ENCODE results near the gene SYPL2. TPM values are rescaled to one million over a fixed set of nuclear protein-coding genes. Genes with fewer than 3 reads are reported as not detected.
"Not testable (repeated sequence)": the region's sequence is repeated elsewhere in the genome, so short reads cannot be mapped to it uniquely, and the experiment has no call there.

The SYPL2 gene
- polyA plus RNA-seq, 5 donors: 0.13 to 9.0 (median 0.26) TPM

DNA sequence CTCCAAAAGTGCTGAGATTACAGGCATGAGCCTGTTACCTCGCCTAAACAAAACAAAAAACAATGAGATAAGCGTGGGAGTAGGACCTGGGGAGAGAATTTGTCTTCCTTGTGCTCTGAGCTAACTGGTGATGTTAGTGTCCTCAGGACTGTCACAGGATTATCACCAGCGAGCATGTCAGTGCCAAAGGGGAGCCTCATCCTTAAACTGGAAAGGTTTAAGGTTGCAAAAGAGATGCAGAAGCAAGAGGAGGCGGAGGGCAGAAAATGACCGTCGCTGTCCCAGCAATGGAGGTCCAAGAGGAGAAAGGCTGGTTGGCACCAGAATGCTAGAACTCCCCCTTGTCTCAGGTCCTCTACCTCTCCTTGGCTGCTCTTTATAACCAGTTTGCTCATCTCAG is 3.9 kb downstream of the SYPL2 start:
- no peak for DNase-seq

DNA sequence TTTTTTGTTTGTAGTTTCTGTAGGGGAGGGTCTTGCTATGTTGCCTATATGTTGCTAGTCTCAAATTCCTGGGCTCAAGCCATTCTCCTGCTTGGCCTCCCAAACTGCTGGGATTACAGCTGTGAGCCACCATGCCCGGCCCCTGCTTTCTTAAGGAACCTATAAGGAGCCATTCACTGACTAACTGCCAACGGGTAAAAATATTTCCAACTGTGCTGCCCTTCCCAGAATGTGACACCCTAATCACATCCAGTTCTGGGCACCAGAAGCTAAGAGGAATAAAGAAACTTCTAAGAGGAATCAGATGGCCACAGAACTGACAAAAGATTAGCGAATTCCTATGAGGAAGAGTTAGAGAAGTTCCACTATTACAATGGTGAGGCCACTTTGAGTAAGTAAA is 6.4 kb downstream of the SYPL2 start:
- no peak for DNase-seq

GRCh38 chr1:109473284-109474057 is 7.1 kb downstream of the SYPL2 start:
- not testable (repeated sequence) for DNase-seq

DNA sequence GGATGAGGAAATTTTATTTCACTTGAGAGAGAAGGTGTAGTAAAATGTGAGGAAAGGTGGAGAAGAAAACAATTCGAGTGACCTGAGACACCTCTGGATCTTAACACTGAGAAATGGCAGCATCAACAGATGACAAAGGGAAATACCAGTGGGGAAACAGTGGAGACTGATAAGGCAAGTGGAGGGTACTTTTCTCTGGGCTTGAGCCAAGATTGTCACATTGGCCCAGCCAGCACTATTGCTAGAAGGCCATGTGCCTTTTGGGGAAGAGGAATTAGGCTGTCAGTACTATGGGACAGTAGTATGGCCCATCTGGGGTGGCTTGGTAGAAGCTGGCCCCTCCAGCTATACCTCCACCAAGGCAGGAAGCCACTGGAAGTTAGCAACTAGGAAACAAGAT is 8.4 kb downstream of the SYPL2 start:
- no peak for DNase-seq

DNA sequence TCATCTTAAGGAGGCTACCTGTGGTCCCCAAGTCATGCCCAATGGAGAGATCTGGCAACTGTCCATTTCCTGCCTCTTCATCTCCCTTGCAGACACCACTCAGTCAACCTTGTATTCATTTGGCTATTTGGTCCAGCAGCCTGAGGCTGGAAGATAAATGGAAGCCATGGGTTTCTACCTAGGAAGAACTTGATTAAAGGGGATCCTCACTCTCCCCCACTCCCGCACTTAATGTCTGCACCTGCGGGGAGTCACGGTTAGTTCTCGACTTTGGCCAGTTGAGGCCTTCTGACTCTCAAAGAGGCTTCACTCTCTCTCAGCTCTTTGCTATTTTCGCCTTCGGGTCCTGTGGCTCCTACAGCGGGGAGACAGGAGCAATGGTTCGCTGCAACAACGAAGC is 8.9 kb downstream of the SYPL2 start:
- no peak for DNase-seq

DNA sequence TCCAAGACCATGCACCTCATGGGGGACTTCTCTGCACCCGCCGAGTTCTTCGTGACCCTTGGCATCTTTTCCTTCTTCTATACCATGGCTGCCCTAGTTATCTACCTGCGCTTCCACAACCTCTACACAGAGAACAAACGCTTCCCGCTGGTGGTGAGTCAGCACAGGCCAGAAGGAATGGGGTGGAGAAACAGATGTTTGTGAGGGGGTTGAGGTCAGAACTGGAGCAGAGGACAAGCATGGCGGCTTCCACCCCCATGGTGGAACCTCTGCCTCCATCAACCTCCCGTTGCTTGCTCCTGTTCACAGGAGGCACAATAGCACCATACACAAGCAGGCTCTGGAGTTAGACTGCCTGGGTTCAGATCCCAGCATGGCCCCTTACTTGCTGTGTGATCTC is 10.5 kb downstream of the SYPL2 start:
- DNase-seq: no peak

GRCh38 chr1:109477821-109478220 is 11.5 kb downstream of the SYPL2 start:
- no peak for DNase-seq

GRCh38 chr1:109478806-109479205 is 12.5 kb downstream of the SYPL2 start:
- no peak for DNase-seq

GRCh38 chr1:109479311-109479710 is 13.0 kb downstream of the SYPL2 start:
- DNase-seq: no peak

DNA sequence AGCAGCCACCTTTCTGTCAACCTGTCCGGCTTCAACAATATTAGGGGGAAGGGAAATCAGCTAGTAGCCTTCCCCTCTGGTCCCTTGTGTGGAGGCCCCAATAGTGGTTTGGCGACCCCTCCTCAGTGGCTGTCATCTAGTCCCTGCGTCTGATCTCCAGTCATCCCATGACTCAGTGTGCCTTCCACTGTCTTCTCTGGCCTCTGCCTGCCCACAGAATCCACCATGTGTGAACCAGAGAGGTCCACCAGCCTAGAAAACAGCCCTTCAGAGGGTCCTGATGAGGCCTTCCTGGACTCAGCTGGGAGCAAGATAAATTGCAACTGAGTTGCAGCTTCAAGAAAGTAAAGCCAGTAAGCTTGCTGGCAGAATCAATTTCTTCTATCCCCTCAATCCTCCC is 13.6 kb downstream of the SYPL2 start:
- DNase-seq: no peak

GRCh38 chr1:109481646-109482045 is 15.3 kb downstream of the SYPL2 start:
- DNase-seq: no peak

GRCh38 chr1:109482242-109482641 is 15.9 kb downstream of the SYPL2 start:
- DNase-seq: no peak

GRCh38 chr1:109482791-109483671 is 16.7 kb downstream of the SYPL2 start:
- DNase-seq: no peak

DNA sequence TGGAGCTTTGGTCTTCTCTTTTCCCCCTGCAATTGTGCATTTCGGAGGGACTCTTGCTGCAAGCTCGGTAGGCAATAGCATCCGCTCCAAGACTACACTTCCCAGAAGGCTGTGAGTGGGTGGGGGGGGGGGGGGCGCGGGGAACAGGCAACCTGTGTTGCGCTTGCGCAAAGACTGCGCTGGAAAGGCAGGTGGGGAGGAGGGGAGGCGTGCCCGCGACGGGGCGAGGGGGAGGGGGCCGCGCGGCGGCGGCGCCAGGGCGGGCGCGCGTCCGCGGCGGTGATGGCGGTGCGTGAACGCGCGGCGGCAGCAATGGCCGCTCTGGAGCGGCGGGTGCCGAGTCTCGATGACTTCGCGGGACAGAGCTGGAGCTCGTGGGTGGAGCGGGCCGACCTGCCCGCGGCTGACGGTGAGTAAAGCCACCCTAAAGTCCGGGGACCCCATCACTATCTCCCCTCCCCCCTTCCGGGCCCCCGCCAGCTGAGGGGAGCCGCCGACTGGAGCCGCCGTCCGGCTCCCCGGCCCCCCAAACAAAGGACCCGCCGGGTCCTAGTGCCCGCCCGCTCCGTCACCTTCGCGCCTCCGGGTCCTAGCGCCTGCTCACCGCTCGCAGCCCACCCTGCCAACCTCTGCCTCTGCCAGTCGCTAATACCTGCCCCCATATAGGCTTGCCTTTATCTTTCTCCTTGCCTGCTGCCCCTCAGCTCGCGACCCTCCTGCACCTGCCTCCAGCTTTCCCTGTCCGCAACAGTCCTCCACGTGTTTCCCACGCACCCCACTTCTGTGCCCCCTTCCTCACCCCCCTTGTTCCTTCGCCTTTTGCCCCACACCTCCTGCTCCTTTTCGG is 17.5 kb downstream of the SYPL2 start, which contains the start of gene ATXN7L2:
ATXN7L2 (plus strand) TSS at position 234 of the 847 bp plus-strand sequence; CDS start at position 283, 49 bp downstream.
- peak; percentile 90 for DNase-seq

GRCh38 chr1:109484519-109484975 is 18.2 kb downstream of the SYPL2 start:
- DNase-seq: no peak

GRCh38 chr1:109485001-109485400 is 18.7 kb downstream of the SYPL2 start:
- no peak for DNase-seq

DNA sequence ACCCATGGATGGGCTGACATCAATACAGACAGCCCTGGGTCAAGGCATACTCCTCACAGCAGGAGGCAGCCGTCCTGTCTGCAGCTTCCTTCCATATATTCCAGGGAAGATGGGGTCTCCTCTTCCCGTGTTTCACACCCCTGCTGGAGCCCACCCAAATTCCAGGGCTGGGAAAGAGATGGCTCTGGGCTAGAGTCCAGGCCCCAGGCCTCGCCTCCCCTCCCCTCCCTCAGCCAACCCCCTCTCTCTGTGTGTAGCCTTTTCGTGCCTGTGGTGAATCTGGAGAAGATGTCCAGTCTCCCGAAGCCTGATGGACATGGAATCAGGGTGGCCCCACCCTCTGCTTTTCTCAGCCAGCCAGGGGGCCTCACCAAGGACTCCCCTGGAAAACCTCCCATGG is 20.9 kb downstream of the SYPL2 start:
- no peak for DNase-seq

GRCh38 chr1:109488201-109488600 is 21.9 kb downstream of the SYPL2 start:
- DNase-seq: no peak

DNA sequence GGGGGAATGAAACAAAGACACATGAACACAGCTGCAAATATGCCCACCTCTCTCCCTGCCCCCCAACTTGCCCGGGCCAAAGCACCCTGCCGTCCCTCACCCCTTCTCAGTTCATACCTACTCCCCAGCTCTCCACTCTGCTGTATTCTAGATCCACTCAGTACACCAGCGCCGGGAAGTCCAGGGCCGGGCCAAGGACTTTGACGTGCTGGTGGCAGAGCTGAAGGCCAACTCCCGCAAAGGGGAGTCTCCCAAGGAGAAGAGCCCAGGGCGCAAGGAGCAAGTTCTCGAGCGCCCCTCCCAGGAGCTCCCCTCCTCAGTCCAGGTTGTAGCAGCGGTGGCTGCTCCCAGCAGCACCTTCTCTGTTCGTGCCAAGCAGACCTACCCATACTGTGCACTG is 22.4 kb downstream of the SYPL2 start:
- no peak for DNase-seq

- DNase-seq: no peak
Observed at GRCh38 chr1:109490029-109490933, 23.9 kb downstream of the SYPL2 start.

- no peak for DNase-seq
Observed at GRCh38 chr1:109490934-109491302, 24.6 kb downstream of the SYPL2 start.
